Karpas-422 (cell line): ENCODE measurements around the gene PGBD1. TPM values are rescaled to one million over a fixed set of nuclear protein-coding genes. Genes with fewer than 3 reads are reported as not detected.
"Not testable (repeated sequence)": the region's sequence is repeated elsewhere in the genome, so short reads cannot be mapped to it uniquely, and the experiment has no call there.

Experiments used
- DNase-seq: peaks from one replicate; pipeline ENCODE4 v3.0.0-alpha.2; 2015
- H2AFZ ChIP-seq: fragments of 200-600 bp; sonication (generic); 2 replicates; pipeline ENCODE4 v1.6.1; 2014; ENCODE audit warnings: antibody characterized with exemption, low read length, mixed read lengths
- H3K27ac ChIP-seq: fragments of 200-600 bp; sonication (generic); 2 replicates; pipeline ENCODE4 v1.5.1; 2014; ENCODE audit warnings: mild to moderate bottlenecking, low read length, moderate library complexity
- H3K27me3 ChIP-seq: fragments of 200-600 bp; sonication (generic); 2 replicates; pipeline ENCODE4 v1.6.1; 2014; ENCODE audit warnings: low read length, mixed read lengths
- H3K36me3 ChIP-seq: fragments of 200-600 bp; sonication (generic); 2 replicates; pipeline ENCODE4 v1.6.1; 2014; ENCODE audit warnings: low read length, mixed read lengths; ENCODE audit not compliant: insufficient read depth
- H3K4me1 ChIP-seq: fragments of 200-600 bp; sonication (generic); 2 replicates; pipeline ENCODE4 v1.6.1; 2014; ENCODE audit warnings: mild to moderate bottlenecking, low read length, mixed read lengths
- H3K4me2 ChIP-seq: fragments of 200-600 bp; sonication (generic); 2 replicates; pipeline ENCODE4 v1.6.1; 2014; ENCODE audit warnings: low read length, low read depth, mild to moderate bottlenecking; ENCODE audit not compliant: poor library complexity, severe bottlenecking
- H3K4me3 ChIP-seq: fragments of 200-600 bp; sonication (generic); 2 replicates; pipeline ENCODE4 v1.5.1; 2014; ENCODE audit warnings: mild to moderate bottlenecking, antibody characterized with exemption, low read length, mixed read lengths
- H3K79me2 ChIP-seq: fragments of 200-600 bp; sonication (generic); 2 replicates; pipeline ENCODE4 v1.6.1; 2014; ENCODE audit warnings: mild to moderate bottlenecking, low read length, mixed read lengths
- H3K9ac ChIP-seq: fragments of 200-600 bp; sonication (generic); 2 replicates; pipeline ENCODE4 v1.6.0; 2014; ENCODE audit warnings: low read length
- H3K9me2 ChIP-seq: fragments of 200-600 bp; sonication (generic), shearing (Covaris generic); replicated peaks from 2 replicates; pipeline ENCODE4 v1.6.0; 2014; ENCODE audit warnings: mild to moderate bottlenecking, low read length, moderate library complexity; ENCODE audit not compliant: insufficient read depth
- H3K9me3 ChIP-seq: fragments of 300-700, 200-600 bp; sonication (generic); 2 replicates; pipeline ENCODE4 v1.6.1; 2014; ENCODE audit warnings: low read length, mixed read lengths
- H4K20me1 ChIP-seq: fragments of 200-600 bp; sonication (generic); 2 replicates; pipeline ENCODE4 v1.6.1; 2014; ENCODE audit warnings: mild to moderate bottlenecking, antibody characterized with exemption, low read length, low read depth; ENCODE audit not compliant: insufficient read depth
- total RNA-seq: library from RNA; depleted of rRNA; stranded (reverse); fragments of >200 nt; shearing (Covaris generic); gene quantifications from 2 replicates; pipeline ENCODE4 v1.2.3, GENCODE V29; 2014; ENCODE audit warnings: low replicate concordance

The PGBD1 gene
- total RNA-seq, 1 experiment from 2014 or later, result 8.2 TPM

GRCh38 chr6:28315628-28316027 lies 34.3 kb downstream of the PGBD1 start:
- Histone ChIP-seq H3K9me2 (no peaks in the 10 kb centered on the region), H3K4me1 (peaks cover 7% of the 10 kb centered on the region), H3K36me3 (no peaks in the 10 kb centered on the region), H3K79me2 (no peaks in the 10 kb centered on the region), H3K9ac (no peak overlapping the region; the same call in 1 of the 2 replicates), H2AFZ (no peak overlapping the region), H3K27me3 (no peaks in the 10 kb centered on the region), H3K4me2 (no peak overlapping the region), H3K9me3 (no peaks in the 10 kb centered on the region), H3K4me3 (no peak overlapping the region), H3K27ac (no peak overlapping the region), H4K20me1 (no peaks in the 10 kb centered on the region)
- no peak for DNase-seq

- H3K27ac ChIP-seq, H3K36me3 ChIP-seq, H3K9me3 ChIP-seq, H3K4me2 ChIP-seq, H3K9me2 ChIP-seq, H2AFZ ChIP-seq, H3K9ac ChIP-seq, H3K27me3 ChIP-seq, H3K4me3 ChIP-seq, H3K4me1 ChIP-seq, H3K79me2 ChIP-seq, DNase-seq, H4K20me1 ChIP-seq: not testable (repeated sequence)
Measured at GRCh38 chr6:28317866-28318265, 36.5 kb downstream of the PGBD1 start.

GRCh38 chr6:28322661-28323060 lies 41.3 kb downstream of the PGBD1 start:
- Histone ChIP-seq H3K36me3 (no peaks in the 10 kb centered on the region; the same call in 1 of the 2 replicates), H3K27ac (no peak overlapping the region), H3K79me2 (no peaks in the 10 kb centered on the region), H2AFZ (no peak overlapping the region), H4K20me1 (no peaks in the 10 kb centered on the region), H3K4me2 (no peak overlapping the region), H3K9ac (no peak overlapping the region), H3K4me3 (no peak overlapping the region), H3K9me2 (no peaks in the 10 kb centered on the region), H3K9me3 (peaks cover 19% of the 10 kb centered on the region), H3K4me1 (no peaks in the 10 kb centered on the region), H3K27me3 (no peaks in the 10 kb centered on the region)
- no peak for DNase-seq

DNA sequence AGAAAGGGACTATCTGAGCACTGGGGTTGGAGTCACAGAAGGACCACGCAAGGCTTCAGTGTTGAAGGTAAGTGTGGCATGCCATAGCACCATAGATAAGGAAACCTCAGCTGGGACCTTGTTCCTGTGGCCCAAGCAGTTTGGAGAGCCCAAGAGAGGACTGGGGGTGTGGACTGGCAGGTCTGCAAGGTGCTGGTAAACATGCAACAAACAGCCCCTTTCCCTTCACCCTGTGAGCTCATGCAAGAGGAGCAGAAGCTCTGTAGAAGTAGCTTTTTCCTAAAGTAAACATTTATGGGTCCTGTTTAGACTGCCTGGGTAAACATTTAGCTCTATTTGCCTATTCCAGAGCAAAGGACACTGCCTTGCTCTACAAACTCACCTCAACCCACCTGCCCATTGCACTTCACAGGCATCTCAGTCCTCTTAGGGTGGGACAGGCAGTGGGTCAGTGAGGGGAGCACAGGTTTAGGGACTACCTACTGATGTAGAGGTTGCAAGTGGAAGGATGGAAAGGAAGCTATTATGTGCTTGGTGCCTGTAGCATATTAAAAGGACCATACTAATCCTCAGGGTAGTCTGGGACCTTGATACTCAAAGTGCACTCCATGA lies 42.5 kb downstream of the PGBD1 start:
- no peaks in the 10 kb centered on the region for H3K79me2 ChIP-seq
- no peaks in the 10 kb centered on the region for H4K20me1 ChIP-seq
- no peaks in the 10 kb centered on the region for H3K4me1 ChIP-seq
- no peaks in the 10 kb centered on the region; the same call in 1 of the 2 replicates for H3K36me3 ChIP-seq
- no peaks in the 10 kb centered on the region for H3K27me3 ChIP-seq
- H3K4me3 ChIP-seq, result no peak overlapping the region
- H3K9me3 ChIP-seq, result peaks cover 20% of the 10 kb centered on the region
- H2AFZ ChIP-seq, result no peak overlapping the region
- DNase-seq, result no peak
- H3K27ac ChIP-seq, result no peak overlapping the region
- no peaks in the 10 kb centered on the region for H3K9me2 ChIP-seq
- H3K4me2 ChIP-seq, result no peak overlapping the region
- H3K9ac ChIP-seq, result no peak overlapping the region

GRCh38 chr6:28326371-28326948 lies 45.1 kb downstream of the PGBD1 start:
- no peak for DNase-seq
- H4K20me1 ChIP-seq, result no peaks in the 10 kb centered on the region
- no peak overlapping the region for H3K4me3 ChIP-seq
- no peak overlapping the region for H2AFZ ChIP-seq
- no peaks in the 10 kb centered on the region for H3K79me2 ChIP-seq
- no peaks in the 10 kb centered on the region for H3K4me1 ChIP-seq
- H3K27ac ChIP-seq, result no peak overlapping the region
- H3K36me3 ChIP-seq, result no peaks in the 10 kb centered on the region; the same call in 1 of the 2 replicates
- H3K9ac ChIP-seq, result no peak overlapping the region
- H3K9me2 ChIP-seq, result no peaks in the 10 kb centered on the region
- H3K27me3 ChIP-seq, result no peaks in the 10 kb centered on the region
- H3K4me2 ChIP-seq, result no peak overlapping the region
- peaks cover 26% of the 10 kb centered on the region for H3K9me3 ChIP-seq

DNA sequence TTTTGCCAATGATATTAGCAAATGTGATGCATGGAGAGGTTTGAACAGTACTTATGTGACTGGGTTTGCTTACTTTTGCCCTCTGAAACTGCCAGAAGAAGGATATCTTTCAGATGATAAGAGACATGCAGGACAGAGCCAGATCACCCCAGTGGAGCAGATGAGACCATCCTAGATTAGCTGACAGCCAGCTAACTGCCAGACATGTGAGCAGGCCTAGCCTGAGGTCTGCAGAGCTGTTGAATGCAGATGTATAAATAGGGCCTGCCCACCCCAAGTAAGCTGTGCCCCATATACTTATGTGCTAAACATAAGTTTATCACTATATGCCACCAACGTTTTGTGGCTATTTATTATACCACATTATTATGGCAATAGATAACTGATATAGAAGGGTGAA lies 48.7 kb downstream of the PGBD1 start:
- peaks cover 2% of the 10 kb centered on the region; the same call in 1 of the 2 replicates for H3K4me1 ChIP-seq
- H4K20me1 ChIP-seq, result no peaks in the 10 kb centered on the region

GRCh38 chr6:28333047-28333446 lies 51.7 kb downstream of the PGBD1 start:
- Histone ChIP-seq H4K20me1 (no peaks in the 10 kb centered on the region), H3K4me1 (peaks cover 21% of the 10 kb centered on the region), H3K9ac (no peak overlapping the region), H3K27me3 (no peaks in the 10 kb centered on the region), H3K27ac (no peak overlapping the region), H3K79me2 (no peaks in the 10 kb centered on the region), H3K4me3 (no peak overlapping the region), H3K9me2 (no peaks in the 10 kb centered on the region), H3K4me2 (no peak overlapping the region), H2AFZ (no peak overlapping the region), H3K9me3 (peaks cover 7% of the 10 kb centered on the region; the same call in 1 of the 2 replicates), H3K36me3 (no peaks in the 10 kb centered on the region)
- no peak for DNase-seq

More for the DNA sequence above, 48.7 kb downstream of the PGBD1 start:
- no peak overlapping the region for H3K4me3 ChIP-seq
- DNase-seq, result no peak
- H3K9ac ChIP-seq, result no peak overlapping the region
- H3K27me3 ChIP-seq, result no peaks in the 10 kb centered on the region
- no peak overlapping the region for H3K27ac ChIP-seq
- no peak overlapping the region for H2AFZ ChIP-seq
- H3K79me2 ChIP-seq, result no peaks in the 10 kb centered on the region
- H3K9me2 ChIP-seq, result no peaks in the 10 kb centered on the region
- no peaks in the 10 kb centered on the region; the same call in 1 of the 2 replicates for H3K36me3 ChIP-seq
- no peak overlapping the region for H3K4me2 ChIP-seq
- peaks cover 26% of the 10 kb centered on the region for H3K9me3 ChIP-seq

- no peaks in the 10 kb centered on the region for H4K20me1 ChIP-seq
- H3K79me2 ChIP-seq, result no peaks in the 10 kb centered on the region
- no peak for DNase-seq
- no peaks in the 10 kb centered on the region for H3K27me3 ChIP-seq
- no peak overlapping the region for H3K4me3 ChIP-seq
- H3K27ac ChIP-seq, result no peak overlapping the region
- peaks cover 7% of the 10 kb centered on the region; the same call in 1 of the 2 replicates for H3K9me3 ChIP-seq
- H2AFZ ChIP-seq, result no peak overlapping the region
- peaks cover 21% of the 10 kb centered on the region for H3K4me1 ChIP-seq
- H3K36me3 ChIP-seq, result no peaks in the 10 kb centered on the region
- no peak overlapping the region for H3K4me2 ChIP-seq
- no peaks in the 10 kb centered on the region for H3K9me2 ChIP-seq
- no peak overlapping the region for H3K9ac ChIP-seq
Measured at GRCh38 chr6:28333599-28334018, 52.2 kb downstream of the PGBD1 start.
